Trophoblast cell (in vitro differentiated cells and primary cell): ENCODE data around the gene AAGAB.

ENCODE experiments used
- DNase-seq, 2 donors: peaks; one replicate each; pipeline ENCODE4 v3.0.0-alpha.2; 2016
- H2AFZ ChIP-seq: 2 replicates; pipeline ENCODE4 v1.6.1; 2013; ENCODE audit warnings: low read length, moderate library complexity, mild to moderate bottlenecking; ENCODE audit not compliant: insufficient read depth, poor library complexity
- H2AK5ac ChIP-seq: 2 replicates; pipeline ENCODE4 v1.6.1; 2013; ENCODE audit warnings: mild to moderate bottlenecking, low read length
- H2BK120ac ChIP-seq: 2 replicates; pipeline ENCODE4 v1.6.1; 2013; ENCODE audit warnings: low read length, mild to moderate bottlenecking, moderate library complexity; ENCODE audit not compliant: insufficient read depth, poor library complexity
- H2BK12ac ChIP-seq: 2 replicates; pipeline ENCODE4 v1.6.1; 2013; ENCODE audit warnings: mild to moderate bottlenecking, low read length, moderate library complexity
- H2BK5ac ChIP-seq: 2 replicates; pipeline ENCODE4 v1.6.1; 2013; ENCODE audit warnings: low read length, low read depth, moderate library complexity, mild to moderate bottlenecking; ENCODE audit not compliant: poor library complexity
- H3K14ac ChIP-seq: 2 replicates; pipeline ENCODE4 v1.6.1; 2013; ENCODE audit warnings: mild to moderate bottlenecking, low read length
- H3K18ac ChIP-seq: 2 replicates; pipeline ENCODE4 v1.6.1; 2013; ENCODE audit warnings: mild to moderate bottlenecking, low read length
- H3K23ac ChIP-seq: 2 replicates; pipeline ENCODE4 v1.6.1; 2013; ENCODE audit warnings: low read length
- H3K27ac ChIP-seq: 2 replicates; pipeline ENCODE4 v1.5.1; 2013; ENCODE audit warnings: low read depth, mild to moderate bottlenecking, inconsistent platforms, low read length, moderate library complexity
- H3K27me3 ChIP-seq: 2 replicates; pipeline ENCODE4 v1.6.1; 2013; ENCODE audit warnings: inconsistent platforms, mild to moderate bottlenecking, low read length, moderate library complexity; ENCODE audit not compliant: insufficient read depth
- H3K36me3 ChIP-seq, 2 experiments: 1 replicate in 1 of 2; 2 replicates in 1 of 2; pipeline ENCODE4 v1.6.1; 2013; ENCODE audit warnings: low read length in 2 of 2, mild to moderate bottlenecking in 2 of 2, moderate library complexity in 1 of 2; ENCODE audit not compliant: insufficient read depth in 2 of 2, control insufficient read depth in 1 of 2
- H3K4ac ChIP-seq: 2 replicates; pipeline ENCODE4 v1.6.1; 2013; ENCODE audit warnings: low read depth, mild to moderate bottlenecking, low read length, moderate library complexity
- H3K4me1 ChIP-seq, 2 experiments: 1 replicate in 1 of 2; 2 replicates in 1 of 2; pipeline ENCODE4 v1.6.1; 2013; ENCODE audit warnings: low read length in 2 of 2, mild to moderate bottlenecking in 2 of 2, moderate library complexity in 1 of 2; ENCODE audit not compliant: insufficient read depth in 2 of 2, control insufficient read depth in 1 of 2
- H3K4me2 ChIP-seq: 2 replicates; pipeline ENCODE4 v1.6.1; 2013; ENCODE audit warnings: inconsistent platforms, mild to moderate bottlenecking, low read length, moderate library complexity
- H3K4me3 ChIP-seq: 2 replicates; pipeline ENCODE4 v1.5.1; 2013; ENCODE audit warnings: mild to moderate bottlenecking, low read depth, low read length, inconsistent platforms
- H3K79me1 ChIP-seq: one replicate; pipeline ENCODE4 v1.6.1; 2013; ENCODE audit warnings: low read length
- H3K79me2 ChIP-seq: 2 replicates; pipeline ENCODE4 v1.6.1; 2013; ENCODE audit warnings: low read length, mild to moderate bottlenecking; ENCODE audit not compliant: control insufficient read depth, insufficient read depth, poor library complexity
- H3K9ac ChIP-seq: 2 replicates; pipeline ENCODE4 v1.6.1; 2013; ENCODE audit warnings: mild to moderate bottlenecking, low read length
- H3K9me3 ChIP-seq: 2 replicates; pipeline ENCODE4 v1.6.1; 2013; ENCODE audit warnings: low read depth, mild to moderate bottlenecking, control low read depth, inconsistent platforms, low read length; ENCODE audit not compliant: insufficient read depth
- H4K12ac ChIP-seq: 2 replicates; pipeline ENCODE4 v1.6.1; 2013; ENCODE audit warnings: low read depth, mild to moderate bottlenecking, low read length, moderate library complexity
- H4K8ac ChIP-seq: 2 replicates; pipeline ENCODE4 v1.6.1; 2013; ENCODE audit warnings: low read depth, mild to moderate bottlenecking, low read length, moderate library complexity
- H4K91ac ChIP-seq: one replicate; pipeline ENCODE4 v1.6.1; 2013; ENCODE audit warnings: low read depth, mild to moderate bottlenecking, low read length, moderate library complexity
- WGBS: extraction: QIAGEN DNeasy Blood & Tissue Kit; methylation state at CpG from one replicate; pipeline ENCODE4 v1.1.7; 2013; ENCODE audit warnings: missing lambda C conversion rate; ENCODE audit not compliant: insufficient read length, insufficient coverage; ENCODE audit errors: extremely low coverage; 5-methylcytosine and 5-hydroxymethylcytosine counted together

AAGAB gene

DNA sequence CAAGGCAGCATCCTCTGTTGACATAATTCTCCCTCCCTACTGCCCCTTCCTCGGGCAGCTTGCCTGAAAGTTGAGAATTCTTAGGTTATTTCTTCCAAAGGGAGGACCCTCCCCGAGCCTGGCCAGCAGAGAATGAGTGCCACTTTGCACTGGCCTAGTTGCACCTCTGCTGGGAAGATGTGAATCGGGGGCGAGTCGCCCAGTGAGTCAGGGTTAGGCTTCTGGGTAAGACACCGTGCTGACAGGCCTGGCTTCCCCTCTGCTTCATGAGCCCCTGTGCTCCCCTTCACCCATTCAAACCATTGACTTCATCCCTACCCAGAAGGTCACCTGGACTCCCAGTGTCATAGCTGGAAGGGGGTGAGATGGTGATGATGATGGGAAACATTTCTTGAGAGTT, 82.3 kb downstream of the AAGAB start:
- Histone ChIP-seq H2BK120ac (no peak overlapping the region), H4K8ac (no peak overlapping the region), H3K4me1 (peaks cover 23 to 25% of the 10 kb centered on the region in 2 experiments), H3K4me3 (no peak overlapping the region), H3K27ac (no peak overlapping the region), H3K4ac (no peak overlapping the region), H3K23ac (no peak overlapping the region), H3K9ac (no peak overlapping the region), H3K27me3 (no peaks in the 10 kb centered on the region), H3K79me2 (peaks cover 4% of the 10 kb centered on the region), H4K91ac (no peak overlapping the region), H3K36me3 (peaks cover 39 to 48% of the 10 kb centered on the region in 2 experiments), H2BK12ac (no peak overlapping the region), H3K18ac (no peak overlapping the region), H4K12ac (no peak overlapping the region), H3K79me1 (peaks cover 13% of the 10 kb centered on the region), H2BK5ac (no peak overlapping the region), H3K9me3 (no peaks in the 10 kb centered on the region), H2AK5ac (no peak overlapping the region), H3K14ac (no peak overlapping the region), H2AFZ (no peak overlapping the region), H3K4me2 (no peak overlapping the region)
- no CpG with 5 or more reads among the region's 6 CpGs for WGBS
- DNase-seq = no peak

DNA sequence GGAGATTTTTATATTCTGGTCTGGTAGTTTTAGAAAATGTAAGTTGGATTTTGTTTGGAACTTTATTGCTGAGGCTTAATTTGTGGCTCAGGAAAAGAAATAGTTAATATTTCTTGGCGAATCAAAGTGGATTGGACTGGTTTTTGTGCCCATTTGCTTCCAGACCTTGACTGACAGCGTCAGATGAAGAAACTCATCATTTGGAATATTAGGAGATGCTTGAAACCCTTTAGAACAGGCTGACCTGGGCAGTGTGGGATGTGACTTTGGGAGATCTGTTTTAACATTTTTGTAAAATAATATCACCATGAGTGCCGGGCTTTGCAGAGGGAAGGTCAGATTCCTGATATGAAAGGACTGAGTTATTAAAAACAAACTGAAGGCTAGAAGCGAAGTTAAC, 83.0 kb downstream of the AAGAB start:
- no peak overlapping the region for H2BK5ac ChIP-seq
- H2AFZ ChIP-seq = no peak overlapping the region
- peaks cover 4% of the 10 kb centered on the region for H3K79me2 ChIP-seq
- H4K91ac ChIP-seq = no peak overlapping the region
- H3K4me3 ChIP-seq = no peak overlapping the region
- H4K12ac ChIP-seq = no peak overlapping the region
- H2AK5ac ChIP-seq = no peak overlapping the region
- no peak overlapping the region for H2BK12ac ChIP-seq
- peaks cover 11% of the 10 kb centered on the region for H3K79me1 ChIP-seq
- H3K4ac ChIP-seq = no peak overlapping the region
- H3K4me2 ChIP-seq = no peak overlapping the region
- no peak overlapping the region for H4K8ac ChIP-seq
- no CpG with 5 or more reads among the region's 4 CpGs for WGBS
- H3K36me3 ChIP-seq = peaks cover 46 to 52% of the 10 kb centered on the region in 2 experiments
- no peaks in the 10 kb centered on the region for H3K27me3 ChIP-seq
- no peak overlapping the region for H2BK120ac ChIP-seq
- no peak for DNase-seq
- no peak overlapping the region for H3K14ac ChIP-seq
- H3K23ac ChIP-seq = no peak overlapping the region
- H3K18ac ChIP-seq = no peak overlapping the region
- H3K27ac ChIP-seq = no peak overlapping the region
- no peak overlapping the region for H3K9ac ChIP-seq
- peaks cover 23 to 25% of the 10 kb centered on the region in 2 experiments for H3K4me1 ChIP-seq
- no peaks in the 10 kb centered on the region for H3K9me3 ChIP-seq

- Histone ChIP-seq H2AFZ (no peak overlapping the region), H3K4me2 (no peak overlapping the region), H3K4me3 (no peak overlapping the region), H2BK120ac (no peak overlapping the region), H4K12ac (no peak overlapping the region), H2BK5ac (no peak overlapping the region), H3K9me3 (no peaks in the 10 kb centered on the region), H2AK5ac (no peak overlapping the region), H3K9ac (no peak overlapping the region), H3K36me3 (peaks cover 49 to 59% of the 10 kb centered on the region in 2 experiments), H3K27ac (no peak overlapping the region), H3K18ac (no peak overlapping the region), H3K79me2 (peaks cover 1% of the 10 kb centered on the region), H3K27me3 (no peaks in the 10 kb centered on the region), H3K14ac (no peak overlapping the region), H3K79me1 (peaks cover 3% of the 10 kb centered on the region), H4K8ac (no peak overlapping the region), H3K4ac (no peak overlapping the region), H3K23ac (no peak overlapping the region), H2BK12ac (no peak overlapping the region), H4K91ac (no peak overlapping the region), H3K4me1 (peaks cover 14 to 15% of the 10 kb centered on the region in 2 experiments)
- WGBS = no CpG with 5 or more reads among the region's 12 CpGs
- no peak for DNase-seq
Measured at GRCh38 chr15:67170143-67170925, 84.1 kb downstream of the AAGAB start.

GRCh38 chr15:67168694-67169093, 85.8 kb downstream of the AAGAB start:
- Histone ChIP-seq H3K4me3 (no peak overlapping the region), H3K27ac (no peak overlapping the region)

More at GRCh38 chr15:67168694-67169093, 85.8 kb downstream of the AAGAB start:
- no peak overlapping the region for H3K9ac ChIP-seq
- no peak overlapping the region for H4K91ac ChIP-seq
- H2BK120ac ChIP-seq = no peak overlapping the region
- no peak overlapping the region for H2BK12ac ChIP-seq
- H2AFZ ChIP-seq = no peak overlapping the region
- no peak overlapping the region for H3K14ac ChIP-seq
- no peak for DNase-seq
- no peak overlapping the region for H4K8ac ChIP-seq
- H3K23ac ChIP-seq = no peak overlapping the region
- H3K79me2 ChIP-seq = peaks cover 1% of the 10 kb centered on the region
- no peak overlapping the region for H3K4me2 ChIP-seq
- H3K79me1 ChIP-seq = no peaks in the 10 kb centered on the region
- H3K18ac ChIP-seq = no peak overlapping the region
- no peaks in the 10 kb centered on the region for H3K27me3 ChIP-seq
- peaks cover 53 to 67% of the 10 kb centered on the region in 2 experiments for H3K36me3 ChIP-seq
- H3K4ac ChIP-seq = no peak overlapping the region
- H2BK5ac ChIP-seq = no peak overlapping the region
- WGBS = no CpG with 5 or more reads among the region's 6 CpGs
- H3K9me3 ChIP-seq = no peaks in the 10 kb centered on the region
- H2AK5ac ChIP-seq = no peak overlapping the region
- no peak overlapping the region for H4K12ac ChIP-seq
- H3K4me1 ChIP-seq = no peaks in the 10 kb centered on the region
